Non-pigmented ciliary epithelial cell (primary cell): ENCODE measurements around the gene ZC3H15.
"Not testable (repeated sequence)": the region's sequence is repeated elsewhere in the genome, so short reads cannot be mapped to it uniquely, and the experiment has no call there.

Experiments
- DNase-seq: peaks from one replicate; pipeline ENCODE4 v3.0.0-alpha.2; 2010; ENCODE audit warnings: low read depth

The ZC3H15 gene

DNA sequence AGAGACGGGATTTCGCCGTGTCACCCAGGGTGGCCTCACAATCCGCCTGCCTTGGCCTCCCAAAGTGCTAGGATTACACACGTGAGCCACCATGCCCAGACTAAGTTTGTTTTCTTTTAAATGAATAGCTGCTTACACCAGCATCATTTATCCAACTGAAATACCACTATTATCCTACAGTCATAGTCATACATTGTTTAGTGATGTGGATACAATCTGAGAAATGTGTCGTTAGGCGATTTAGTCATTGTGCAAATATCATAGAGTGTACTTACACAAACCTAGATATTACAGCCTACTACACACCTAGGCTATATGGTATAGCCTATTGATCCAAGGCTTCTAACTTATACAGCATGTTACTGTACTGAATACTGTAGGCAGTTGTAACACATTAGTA, 10.3 kb downstream of the ZC3H15 start:
- DNase-seq = no peak

DNA sequence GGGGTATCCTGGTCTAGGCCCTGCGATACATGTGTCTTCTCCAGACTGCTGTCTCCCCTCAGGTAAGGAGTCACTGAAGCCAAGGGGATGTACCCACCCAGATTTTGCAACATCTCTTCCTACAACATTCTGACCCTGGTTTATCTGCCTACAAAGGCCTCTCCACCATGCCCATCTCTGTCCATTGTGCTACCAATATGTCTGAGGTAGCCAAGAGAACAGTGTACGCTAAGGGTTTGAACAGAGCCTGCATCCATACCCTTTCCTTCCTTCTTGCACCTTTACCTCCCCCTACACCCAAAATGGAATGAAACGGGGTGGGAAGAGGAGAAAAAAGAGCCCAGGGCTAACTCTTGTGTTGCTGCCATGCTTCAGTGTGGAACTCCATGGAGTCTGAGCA, 11.9 kb downstream of the ZC3H15 start:
- no peak for DNase-seq

GRCh38 chr2:186498834-186499233, 12.8 kb downstream of the ZC3H15 start:
- DNase-seq = no peak

GRCh38 chr2:186503827-186504606, 18.0 kb downstream of the ZC3H15 start:
- no peak for DNase-seq

- DNase-seq = no peak
Observed at GRCh38 chr2:186508263-186508662, 22.2 kb downstream of the ZC3H15 start.

DNA sequence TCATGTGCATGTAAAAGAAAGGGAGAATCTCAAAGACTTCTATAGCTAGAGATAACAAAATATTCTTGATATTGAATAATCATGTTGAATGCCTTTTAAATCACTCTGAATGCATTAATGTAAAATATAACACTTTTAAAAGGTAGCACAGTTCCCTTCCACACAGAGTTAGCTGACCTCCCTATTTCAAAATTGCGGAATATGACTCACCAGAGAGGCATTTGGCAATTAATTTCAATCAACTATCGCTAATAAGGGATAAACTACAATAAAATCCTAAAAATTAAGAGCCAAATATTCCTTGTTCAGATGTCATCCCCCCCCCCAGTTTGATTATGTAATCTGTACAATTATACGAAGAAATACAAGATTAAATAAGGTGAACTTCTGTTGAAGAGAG, 29.3 kb downstream of the ZC3H15 start:
- no peak for DNase-seq

GRCh38 chr2:186516396-186516795, 30.3 kb downstream of the ZC3H15 start:
- no peak for DNase-seq

DNA sequence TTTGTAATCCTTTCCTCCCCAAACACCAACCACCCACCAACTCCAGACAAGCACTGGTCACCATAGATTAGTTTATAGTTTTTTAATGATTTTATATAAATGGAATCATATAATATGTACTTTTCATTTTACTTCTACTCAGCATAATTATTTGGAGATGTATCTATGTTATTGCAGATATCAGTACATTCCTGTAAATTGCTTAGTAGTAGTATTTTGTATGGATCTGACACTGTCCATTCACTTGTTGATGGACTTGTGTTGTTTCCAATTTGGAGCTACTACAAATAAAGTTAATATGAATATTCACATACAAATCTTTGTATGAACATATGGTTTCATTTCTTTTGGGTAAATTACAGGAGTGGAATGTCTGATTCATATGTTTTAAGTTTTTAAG, 31.0 kb downstream of the ZC3H15 start:
- no peak for DNase-seq

DNA sequence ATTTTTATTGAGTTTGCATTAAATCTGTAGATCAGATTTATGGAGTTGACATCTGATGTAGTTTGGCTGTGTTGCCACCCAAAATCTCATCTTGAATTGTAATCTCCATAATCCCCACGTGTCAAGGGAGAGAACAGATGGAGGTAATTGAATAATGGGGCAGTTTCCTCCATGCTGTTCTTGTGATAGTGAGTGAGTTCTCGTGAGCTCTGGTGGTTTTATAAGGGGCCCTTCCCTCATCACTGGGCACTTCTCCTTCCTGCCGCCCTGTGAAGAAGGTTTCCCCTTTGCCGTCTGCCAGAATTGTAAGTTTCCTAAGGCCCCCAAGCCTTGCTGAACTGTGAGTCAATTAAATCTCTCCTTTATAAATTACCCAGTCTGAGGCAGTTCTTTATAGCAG, 32.2 kb downstream of the ZC3H15 start:
- no peak for DNase-seq

DNA sequence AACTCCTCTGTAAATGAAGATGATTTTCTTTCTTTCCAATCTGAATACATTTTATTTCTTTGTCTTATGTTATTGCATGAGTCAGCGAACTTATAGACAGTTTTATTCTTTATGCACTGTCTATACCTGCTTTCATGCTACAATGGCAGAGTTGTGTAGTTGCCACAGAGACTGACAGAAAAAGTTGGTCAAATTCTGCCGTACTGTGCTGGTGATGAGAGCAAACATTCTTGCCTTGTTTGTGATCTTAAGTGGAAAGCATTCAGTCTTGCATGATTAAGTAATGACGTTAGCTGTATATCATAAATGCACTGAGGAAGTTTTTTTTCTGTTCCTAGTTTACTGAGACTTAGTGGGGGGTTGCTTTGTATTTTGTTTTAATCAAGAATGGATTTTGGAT, 32.9 kb downstream of the ZC3H15 start:
- peak; percentile 70 for DNase-seq

- not testable (repeated sequence) for DNase-seq
Observed at GRCh38 chr2:186521570-186522153, 35.6 kb downstream of the ZC3H15 start.

DNA sequence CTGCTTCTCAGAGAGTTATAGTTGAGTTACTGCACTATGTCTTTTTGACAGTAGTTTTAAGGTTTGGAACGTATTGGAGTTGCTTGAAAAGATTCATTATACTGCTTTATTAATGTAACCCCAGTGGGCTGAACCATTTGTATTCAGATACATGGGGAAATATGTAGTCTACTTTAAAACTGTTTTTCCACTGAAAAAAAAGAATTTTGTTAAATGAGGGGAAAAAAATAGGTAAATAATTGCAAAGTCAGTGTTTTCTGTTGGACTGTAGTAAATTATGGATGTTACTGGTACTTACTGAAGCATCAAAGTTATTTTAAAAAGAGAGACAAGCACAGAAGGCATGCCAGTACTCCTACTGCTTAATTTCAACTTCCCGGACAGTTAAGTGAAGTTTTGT, 36.4 kb downstream of the ZC3H15 start:
- no peak for DNase-seq

DNA sequence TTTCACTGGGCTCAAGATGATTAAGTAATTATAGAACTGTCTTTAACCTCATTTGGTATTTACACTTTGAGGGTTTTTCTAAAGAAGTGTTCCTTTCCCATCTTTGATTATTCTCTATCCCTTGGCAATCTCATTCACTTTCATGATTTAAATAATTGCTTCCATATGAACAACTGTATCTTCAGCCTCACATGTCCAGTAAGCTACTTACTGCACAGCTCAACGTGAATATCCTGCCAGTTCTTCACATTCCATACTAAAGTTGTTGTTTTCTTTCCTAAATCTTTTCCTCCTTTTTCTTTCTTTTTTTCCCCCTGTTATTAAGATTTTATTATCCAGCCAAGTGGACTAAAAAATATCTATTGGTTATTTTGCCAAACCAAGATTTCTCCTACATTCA, 37.7 kb downstream of the ZC3H15 start:
- no peak for DNase-seq

DNA sequence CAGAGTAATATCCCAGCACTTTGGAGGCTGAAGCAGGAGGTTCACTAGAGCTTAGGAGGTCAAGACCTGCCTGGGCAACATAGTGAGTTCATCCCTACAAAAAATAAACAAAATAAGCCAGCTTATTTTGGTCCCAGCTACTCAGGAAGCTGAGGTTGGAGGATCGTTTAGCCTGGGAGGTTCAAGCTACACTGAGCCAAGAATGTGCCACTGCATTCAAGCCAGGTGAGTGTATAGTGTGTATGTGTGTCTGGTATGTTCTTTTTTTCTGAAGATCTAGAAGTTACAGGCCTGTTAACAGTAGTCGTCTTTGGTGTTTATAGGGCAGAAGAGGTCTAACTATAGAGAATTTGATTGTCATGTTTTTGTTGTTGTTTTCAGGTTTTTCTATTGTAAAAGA, 40.2 kb downstream of the ZC3H15 start:
- no peak for DNase-seq

DNA sequence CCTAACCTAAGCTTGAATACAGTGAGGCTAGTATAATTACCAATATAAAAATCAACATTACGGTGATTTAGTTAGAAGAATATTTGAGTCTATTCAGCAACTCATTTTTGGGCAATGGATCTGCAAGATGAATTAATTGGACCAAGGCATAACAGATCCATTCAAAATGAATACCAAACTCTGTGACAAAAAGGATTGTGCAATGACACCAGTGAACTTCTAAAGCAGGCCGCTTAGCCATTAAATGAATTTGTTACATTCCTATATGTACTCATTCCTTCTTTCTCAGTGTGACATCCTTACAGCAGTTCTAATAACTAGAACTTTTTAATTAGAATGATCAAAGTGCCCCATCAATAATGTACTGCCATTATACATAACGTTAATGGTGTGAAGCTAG, 44.3 kb downstream of the ZC3H15 start:
- DNase-seq = no peak

GRCh38 chr2:186531257-186531775, 45.3 kb downstream of the ZC3H15 start:
- DNase-seq = no peak

- DNase-seq = no peak
Observed at GRCh38 chr2:186532891-186533290, 46.8 kb downstream of the ZC3H15 start.

DNA sequence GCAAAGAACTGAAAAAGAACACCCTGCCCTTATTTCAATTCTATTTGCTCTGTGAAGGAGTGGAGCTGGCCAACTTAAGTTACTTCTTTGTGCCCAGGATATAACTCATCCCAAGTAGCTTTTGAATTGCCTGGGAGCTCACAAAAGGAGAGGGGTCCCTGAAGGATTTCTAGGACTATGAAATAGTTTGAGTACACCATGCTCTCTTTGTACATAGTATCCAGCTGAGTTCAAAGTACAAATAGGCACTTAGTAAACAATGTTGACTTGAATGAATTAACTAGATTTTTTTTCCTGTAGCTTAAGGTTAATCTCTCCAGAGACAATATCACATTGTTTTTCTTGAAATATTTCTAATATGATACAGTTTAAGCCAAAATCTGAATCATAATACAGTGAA, 47.7 kb downstream of the ZC3H15 start:
- DNase-seq = no peak

DNA sequence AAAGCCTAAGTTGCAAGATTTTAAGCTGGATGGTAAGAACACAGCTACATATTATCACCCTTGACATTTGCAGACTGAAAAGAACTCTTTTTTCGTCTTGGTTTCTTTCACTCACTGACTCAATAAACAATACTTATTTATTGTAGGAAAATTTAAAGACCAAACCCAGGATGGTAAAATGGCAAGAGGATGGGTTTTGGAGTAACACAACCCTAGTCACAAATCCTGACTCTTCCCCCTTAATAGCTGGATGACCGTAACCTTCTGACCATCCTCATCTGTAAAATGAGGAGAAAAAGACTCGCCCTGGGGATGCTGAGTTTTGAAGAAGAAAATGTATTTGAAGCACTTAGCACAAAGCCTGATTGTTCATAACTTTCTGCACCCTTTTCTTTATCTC, 48.3 kb downstream of the ZC3H15 start:
- no peak for DNase-seq

DNA sequence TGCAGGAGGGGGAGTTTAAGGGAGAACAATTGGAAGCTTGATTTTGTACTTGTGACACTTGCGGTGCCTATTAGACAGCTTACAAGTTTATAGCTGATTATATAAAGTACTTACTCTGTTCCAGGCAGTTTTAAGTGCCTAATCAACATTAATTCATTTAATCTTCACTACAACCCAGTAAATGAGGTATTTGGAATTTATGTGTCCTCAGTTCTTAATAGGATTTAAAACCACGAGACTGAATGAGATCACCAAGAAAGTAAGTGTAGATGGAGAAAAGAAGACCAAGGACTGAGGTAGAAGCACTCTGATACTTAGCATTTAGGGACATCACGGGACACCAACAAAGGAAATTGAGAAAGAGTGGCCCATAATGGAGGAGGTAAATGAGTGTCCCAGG, 49.8 kb downstream of the ZC3H15 start:
- DNase-seq = no peak

- DNase-seq = no peak
Observed at GRCh38 chr2:186537019-186537418, 51.0 kb downstream of the ZC3H15 start.

DNA sequence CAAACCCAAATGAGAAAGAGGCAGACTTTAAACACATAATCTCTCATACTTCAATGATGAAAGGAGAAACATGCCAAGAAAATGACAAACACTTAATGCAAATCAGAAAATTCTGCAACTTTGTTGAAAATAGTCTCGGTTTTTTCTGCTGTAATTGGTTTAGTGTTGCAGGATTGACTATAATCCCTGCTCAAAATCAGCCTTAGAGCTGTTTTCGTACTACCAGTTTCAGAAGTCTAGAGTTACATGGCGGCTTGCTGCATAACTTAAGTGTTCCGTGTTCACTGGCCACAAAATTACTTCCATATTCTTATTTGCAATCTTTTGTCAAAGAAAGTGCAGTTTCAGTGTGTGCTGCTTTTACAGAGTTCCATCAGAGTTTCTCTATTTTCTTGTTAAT, 54.9 kb downstream of the ZC3H15 start:
- no peak for DNase-seq

DNA sequence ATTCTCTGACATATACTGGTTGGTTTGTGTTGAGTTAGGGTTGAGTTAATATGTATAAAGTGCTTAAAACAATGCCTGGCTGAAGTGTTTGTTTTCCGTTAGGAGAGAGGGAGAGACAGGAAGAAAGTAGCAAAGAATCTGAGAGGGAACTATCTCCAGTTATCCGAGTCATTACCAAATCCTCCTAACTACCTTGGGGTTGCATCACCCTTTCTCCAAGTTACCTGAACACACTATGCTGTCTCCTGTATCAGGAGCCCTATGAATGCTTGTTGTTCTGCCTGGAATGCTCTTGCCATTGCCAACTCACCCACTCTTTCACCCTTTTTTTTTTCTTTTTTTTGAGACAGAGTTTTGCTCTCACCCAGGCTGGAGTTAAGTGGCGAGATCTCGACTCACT, 55.9 kb downstream of the ZC3H15 start:
- no peak for DNase-seq
